ENCODE results near the gene HSPA1L.

DNA sequence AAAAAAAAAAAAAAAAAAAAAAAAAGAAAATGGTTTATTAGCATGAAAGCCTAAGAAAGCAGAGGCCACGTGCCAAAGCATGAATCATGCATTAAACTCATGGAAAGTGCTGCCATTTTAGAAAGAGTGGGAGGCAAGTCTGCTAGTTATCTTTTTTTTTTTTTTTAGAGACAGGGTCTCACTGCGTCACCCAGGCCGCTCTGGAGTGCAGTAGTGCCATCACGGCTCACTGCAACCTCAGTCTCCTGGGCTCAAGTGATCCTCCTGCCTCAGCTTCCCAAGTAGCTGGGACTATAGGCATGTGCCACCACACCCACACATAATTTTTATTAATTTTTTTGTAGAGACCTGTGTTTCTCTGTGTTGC, 43.1 kb downstream of the HSPA1L start:
- TF ChIP-seq, protein P1, sequence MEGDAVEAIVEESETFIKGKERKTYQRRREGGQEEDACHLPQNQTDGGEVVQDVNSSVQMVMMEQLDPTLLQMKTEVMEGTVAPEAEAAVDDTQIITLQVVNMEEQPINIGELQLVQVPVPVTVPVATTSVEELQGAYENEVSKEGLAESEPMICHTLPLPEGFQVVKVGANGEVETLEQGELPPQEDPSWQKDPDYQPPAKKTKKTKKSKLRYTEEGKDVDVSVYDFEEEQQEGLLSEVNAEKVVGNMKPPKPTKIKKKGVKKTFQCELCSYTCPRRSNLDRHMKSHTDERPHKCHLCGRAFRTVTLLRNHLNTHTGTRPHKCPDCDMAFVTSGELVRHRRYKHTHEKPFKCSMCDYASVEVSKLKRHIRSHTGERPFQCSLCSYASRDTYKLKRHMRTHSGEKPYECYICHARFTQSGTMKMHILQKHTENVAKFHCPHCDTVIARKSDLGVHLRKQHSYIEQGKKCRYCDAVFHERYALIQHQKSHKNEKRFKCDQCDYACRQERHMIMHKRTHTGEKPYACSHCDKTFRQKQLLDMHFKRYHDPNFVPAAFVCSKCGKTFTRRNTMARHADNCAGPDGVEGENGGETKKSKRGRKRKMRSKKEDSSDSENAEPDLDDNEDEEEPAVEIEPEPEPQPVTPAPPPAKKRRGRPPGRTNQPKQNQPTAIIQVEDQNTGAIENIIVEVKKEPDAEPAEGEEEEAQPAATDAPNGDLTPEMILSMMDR (IDR thresholded peaks at IDR 0.05), result no peak
- no peak for TF ChIP-seq EZH2phosphoT487 (IDR thresholded peaks at IDR 0.05)
- TF ChIP-seq EZH2 (IDR thresholded peaks at IDR 0.05), result no peak
